H1 (cell line): Measurements from ENCODE around the gene IL13RA1.
"Not testable (repeated sequence)": the region's sequence is repeated elsewhere in the genome, so short reads cannot be mapped to it uniquely, and the experiment has no call there.

Experiments
- ATF3 ChIP-seq: IDR thresholded peaks from 2 replicates; pipeline ENCODE4 v1.6.1; 2011; ENCODE audit warnings: low read depth, mild to moderate bottlenecking, low read length; ENCODE audit not compliant: insufficient read depth
- CTCF ChIP-seq, 3 experiments: IDR thresholded peaks; 1 replicate in 2 of 3; 2 replicates in 1 of 3; pipeline versions ENCODE4 v1.5.1 to v1.6.1; 2011; ENCODE audit warnings: low read length in 3 of 3, mild to moderate bottlenecking in 3 of 3, inconsistent platforms in 2 of 3, low read depth in 1 of 3, moderate library complexity in 1 of 3; ENCODE audit not compliant: insufficient read depth in 1 of 3; ENCODE audit errors: control extremely low read depth in 1 of 3
- EP300 ChIP-seq, 2 experiments: IDR thresholded peaks; 1 replicate in 1 of 2; 2 replicates in 1 of 2; pipeline ENCODE4 v1.6.1; 2011 to 2012; ENCODE audit warnings: low read depth in 2 of 2, low read length in 2 of 2, mild to moderate bottlenecking in 2 of 2, borderline replicate concordance in 1 of 2, inconsistent platforms in 1 of 2, moderate library complexity in 1 of 2
- MAX ChIP-seq: IDR thresholded peaks from 2 replicates; pipeline ENCODE4 v1.6.1; 2012; ENCODE audit warnings: inconsistent platforms
- NRF1 ChIP-seq: IDR thresholded peaks from 2 replicates; pipeline ENCODE4 v1.6.1; 2011; ENCODE audit warnings: mild to moderate bottlenecking, low read depth, low read length, improper control_type of control experiment
- RFX5 ChIP-seq: IDR thresholded peaks from 2 replicates; pipeline ENCODE4 v1.6.1; 2011; ENCODE audit warnings: low read depth, low read length, improper control_type of control experiment, borderline replicate concordance
- SAP30 ChIP-seq: fragments of 300-600 bp; sonication (generic); IDR thresholded peaks from 2 replicates; pipeline ENCODE4 v1.7.1; 2012; ENCODE audit warnings: low read length, moderate library complexity, mild to moderate bottlenecking, inconsistent platforms; ENCODE audit not compliant: insufficient read depth, insufficient replicate concordance
- TCF12 ChIP-seq: IDR thresholded peaks from 2 replicates; pipeline ENCODE4 v1.6.1; 2011; ENCODE audit warnings: low read depth, mild to moderate bottlenecking, low read length
- USF2 ChIP-seq: IDR thresholded peaks from 2 replicates; pipeline ENCODE4 v1.6.1; 2011; ENCODE audit warnings: low read length, improper control_type of control experiment

GRCh38 chrX:118817257-118817656 lies 89.9 kb downstream of the IL13RA1 start:
- TF ChIP-seq CTCF (IDR thresholded peaks at IDR 0.05; ENCODE audit: control extremely low read depth in 1 of 3, insufficient read depth in 1 of 3, low read depth in 1 of 3, low read length in 3 of 3); EP300 (IDR thresholded peaks at IDR 0.05; ENCODE audit: borderline replicate concordance in 1 of 2, low read depth in 2 of 2, low read length in 2 of 2); MAX; USF2; TCF12; NRF1; ATF3; SAP30; RFX5: not testable (repeated sequence)
